Common myeloid progenitor, CD34-positive (primary cell): ENCODE results near the gene PRDM11.

Experiments
- CTCF ChIA-PET: fragments of 350-600 bp; sonication (Branson Sonifier 250); formaldehyde crosslinking; loops from one replicate; lab custom pipeline; 2021; ENCODE audit warnings: antibody characterized with exemption; lab: Charles Lee
- POLR2A ChIA-PET: fragments of 350-600 bp; sonication (Branson Sonifier 250); formaldehyde crosslinking; loops from one replicate; lab custom pipeline; 2021; ENCODE audit warnings: antibody characterized with exemption; lab: Charles Lee
- DNase-seq, 3 donors: peaks; one replicate each; pipeline versions ENCODE4 v3.0.0 to v3.0.0-alpha.2; 2013
- H3K27ac ChIP-seq, 2 experiments: 1 replicate in 1 of 2; 2 replicates in 1 of 2; pipeline ENCODE4 v1.7.0; 2013; ENCODE audit warnings: inconsistent platforms in 2 of 2, low read length in 2 of 2, mild to moderate bottlenecking in 2 of 2, low read depth in 1 of 2, moderate library complexity in 1 of 2; ENCODE audit not compliant: severe bottlenecking in 2 of 2, insufficient read depth in 1 of 2, poor library complexity in 1 of 2
- H3K27me3 ChIP-seq, 5 experiments: replicated peaks in 2 of 5; 1 replicate in 3 of 5; 2 replicates in 2 of 5; pipeline versions ENCODE4 v1.6.1 to v1.7.0; 2013; ENCODE audit warnings: low read length in 4 of 5, mild to moderate bottlenecking in 2 of 5, moderate library complexity in 2 of 5, inconsistent platforms in 1 of 5; ENCODE audit not compliant: insufficient read depth in 5 of 5, control insufficient read depth in 4 of 5
- H3K36me3 ChIP-seq, 4 experiments: 1 replicate in 2 of 4; 2 replicates in 2 of 4; pipeline versions ENCODE4 v1.6.1 to v1.7.0; 2013; ENCODE audit warnings: low read length in 3 of 4, control low read depth in 1 of 4, mild to moderate bottlenecking in 1 of 4; ENCODE audit not compliant: control insufficient read depth in 4 of 4, insufficient read depth in 4 of 4
- H3K4me1 ChIP-seq, 4 experiments: 1 replicate in 3 of 4; 2 replicates in 1 of 4; pipeline versions ENCODE4 v1.6.1 to v1.7.1; 2013; ENCODE audit warnings: low read length in 3 of 4, mild to moderate bottlenecking in 3 of 4, control low read depth in 1 of 4, inconsistent platforms in 1 of 4, moderate library complexity in 1 of 4; ENCODE audit not compliant: control insufficient read depth in 4 of 4, insufficient read depth in 4 of 4; ENCODE audit errors: control extremely low read depth in 1 of 4
- H3K4me3 ChIP-seq, 7 experiments: 1 replicate in 4 of 7; 2 replicates in 3 of 7; pipeline versions ENCODE4 v1.5.1 to v1.7.0; 2013; ENCODE audit warnings: mild to moderate bottlenecking in 7 of 7, low read length in 6 of 7, moderate library complexity in 6 of 7, inconsistent platforms in 2 of 7, low read depth in 2 of 7, control low read depth in 1 of 7; ENCODE audit not compliant: insufficient read depth in 4 of 7, control insufficient read depth in 1 of 7; ENCODE audit errors: extremely low read depth in 1 of 7
- H3K9me3 ChIP-seq, 5 experiments: 1 replicate in 4 of 5; 2 replicates in 1 of 5; pipeline versions ENCODE4 v1.6.1 to v1.7.1; 2013; ENCODE audit warnings: low read length in 4 of 5, mild to moderate bottlenecking in 2 of 5, inconsistent platforms in 1 of 5, low read depth in 1 of 5, moderate library complexity in 1 of 5; ENCODE audit not compliant: control insufficient read depth in 4 of 5, insufficient read depth in 2 of 5; ENCODE audit errors: control extremely low read depth in 1 of 5
- WGBS: methylation state at CpG from one replicate; pipeline ENCODE4 v1.1.5; 2013; ENCODE audit not compliant: insufficient coverage; 5-methylcytosine and 5-hydroxymethylcytosine counted together

Gene PRDM11

DNA sequence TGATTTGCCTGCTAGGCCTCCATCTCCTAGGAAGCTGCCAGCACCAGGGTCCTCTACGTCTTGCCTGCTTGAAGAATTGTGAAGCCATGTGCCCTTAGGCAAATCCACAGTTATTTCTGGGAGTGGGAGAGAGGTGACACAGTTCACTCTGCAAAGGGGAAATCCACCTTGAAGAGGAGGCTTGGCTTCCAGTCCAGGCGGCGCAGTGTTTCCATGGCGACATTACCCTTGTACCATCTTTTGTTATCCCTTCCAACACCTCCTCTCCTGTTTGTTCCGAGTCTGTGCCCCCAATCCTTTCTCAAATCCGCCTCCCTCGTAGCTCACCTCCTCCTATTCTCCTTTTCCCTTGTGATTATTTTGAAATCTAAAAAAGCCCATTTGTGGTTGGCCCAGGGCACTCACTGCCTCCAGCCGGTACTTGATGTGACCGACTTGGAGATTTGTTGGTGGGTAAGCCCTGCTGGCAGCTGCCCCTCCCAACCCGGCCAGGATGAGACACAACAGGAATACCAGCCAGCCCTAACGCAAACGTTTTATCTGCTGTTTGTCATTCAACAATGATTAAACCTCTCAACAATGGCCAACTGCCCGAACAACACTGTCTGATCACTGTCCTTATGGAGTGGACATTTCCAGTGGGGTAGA, 121.3 kb downstream of the PRDM11 start:
- Histone ChIP-seq H3K9me3 (no peaks in the 10 kb centered on the region), H3K4me3 (no peak overlapping the region), H3K27ac (no peak overlapping the region), H3K4me1 (no peaks in the 10 kb centered on the region), H3K36me3 (no peaks in the 10 kb centered on the region), H3K27me3 (peaks cover 0 to 27% (median 10%) of the 10 kb centered on the region in 5 experiments)
- 88% methylated on average over 12 of the region's 13 CpGs for WGBS
- POLR2A ChIA-PET, result no interaction called here
- CTCF ChIA-PET, result interaction anchor here (0.7 to 1.2 kb wide), 2 partner anchors 8 to 85 kb away, joined by 3 read pairs; no protein-coding TSS in a partner anchor
- DNase-seq, result no peak

DNA sequence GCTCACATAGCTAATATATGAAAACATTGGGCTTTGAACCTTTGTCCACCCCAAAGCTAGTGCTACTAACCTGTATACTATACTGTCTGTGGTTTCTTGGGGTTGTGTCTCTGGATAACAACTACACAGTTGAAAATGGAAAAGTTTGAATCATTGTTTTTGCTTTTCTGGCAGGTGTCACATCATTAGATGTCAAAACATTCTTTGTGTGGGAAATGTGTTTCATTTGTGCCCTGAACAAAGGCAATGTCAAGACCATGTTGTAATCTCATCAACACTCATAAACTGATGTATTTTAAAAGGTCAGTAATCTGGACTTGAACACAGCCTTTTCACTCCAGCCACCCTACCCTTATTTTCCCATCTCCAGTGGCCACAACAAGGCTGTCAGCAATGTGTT, 123.2 kb downstream of the PRDM11 start:
- no peaks in the 10 kb centered on the region for H3K36me3 ChIP-seq
- no peak for DNase-seq
- peaks cover 0 to under 1% (median 0%) of the 10 kb centered on the region in 4 experiments for H3K4me1 ChIP-seq
- H3K4me3 ChIP-seq, result no peak overlapping the region
- no peak overlapping the region for H3K27ac ChIP-seq
- POLR2A ChIA-PET, result no interaction called here
- no peaks in the 10 kb centered on the region for H3K9me3 ChIP-seq
- peaks cover 0 to 28% (median 10%) of the 10 kb centered on the region in 5 experiments for H3K27me3 ChIP-seq
- CTCF ChIA-PET, result no interaction called here

DNA sequence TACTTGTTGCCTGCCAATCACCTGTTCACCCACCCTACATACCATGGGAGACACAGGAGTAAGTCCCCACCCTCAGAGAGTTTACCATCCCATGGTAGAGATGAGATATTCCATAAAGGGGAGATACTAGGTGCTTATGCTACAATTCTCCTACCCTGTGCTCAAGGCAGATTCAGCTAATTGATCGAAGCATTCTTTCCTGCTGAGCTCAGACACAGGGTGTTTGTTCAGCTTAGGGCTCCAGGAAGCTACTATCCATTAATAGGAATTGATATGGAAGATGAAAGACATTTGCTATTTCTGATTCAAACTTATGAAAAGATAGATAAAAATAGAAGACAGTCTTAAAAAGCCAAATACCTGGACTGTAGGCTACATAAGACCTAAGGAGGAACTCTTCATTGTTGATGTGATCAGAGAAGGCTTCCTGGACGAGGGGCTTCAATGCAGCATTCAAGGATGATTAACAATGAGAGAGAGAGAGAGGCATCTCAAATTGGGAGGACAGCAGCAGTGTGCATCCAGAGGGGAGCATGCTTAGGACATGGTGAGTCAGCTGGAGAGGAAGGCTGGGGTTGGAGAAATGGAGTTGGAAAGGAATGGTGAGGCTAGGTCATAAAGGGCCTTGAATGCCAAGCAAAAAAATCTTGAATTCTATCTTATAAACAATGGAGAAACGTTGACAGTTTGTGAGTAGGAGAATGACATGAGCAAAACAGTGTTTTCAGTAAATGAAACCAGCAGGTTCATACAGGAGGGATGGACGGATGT, 124.7 kb downstream of the PRDM11 start:
- Histone ChIP-seq H3K27me3 (peaks cover 0 to 27% (median 10%) of the 10 kb centered on the region in 5 experiments), H3K4me1 (peaks cover 0 to 4% (median 0%) of the 10 kb centered on the region in 4 experiments), H3K4me3 (no peak overlapping the region), H3K36me3 (no peaks in the 10 kb centered on the region), H3K9me3 (no peaks in the 10 kb centered on the region), H3K27ac (no peak overlapping the region)
- WGBS, result 92% methylated on average over 2 of the region's 4 CpGs
- POLR2A ChIA-PET, result no interaction called here
- CTCF ChIA-PET, result interaction anchor here (0.7 kb wide), 1 partner anchor 11 kb away, joined by 3 read pairs; no protein-coding TSS in a partner anchor
- no peak for DNase-seq

DNA sequence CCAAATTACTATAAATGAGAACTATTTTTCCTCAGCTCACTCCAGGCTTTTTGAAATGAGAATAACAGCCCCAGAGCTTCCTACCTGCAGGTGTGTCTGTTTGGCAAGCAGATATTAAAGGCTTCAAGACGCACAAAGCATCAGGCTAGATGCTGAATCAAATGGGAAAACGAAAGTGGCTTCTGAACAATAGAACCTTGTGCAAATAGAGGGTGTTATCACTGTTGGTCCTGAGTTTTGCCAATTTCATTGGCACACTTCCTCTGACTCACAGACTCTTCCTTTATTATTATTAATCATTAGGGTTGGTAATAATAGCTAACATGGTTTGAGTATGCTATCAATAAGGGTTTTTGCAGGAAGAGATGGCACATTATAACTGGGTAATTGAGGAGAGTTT, 126.3 kb downstream of the PRDM11 start:
- Histone ChIP-seq H3K36me3 (no peaks in the 10 kb centered on the region), H3K9me3 (no peaks in the 10 kb centered on the region), H3K27me3 (peaks cover 0 to 28% (median 10%) of the 10 kb centered on the region in 5 experiments), H3K27ac (no peak overlapping the region), H3K4me3 (no peak overlapping the region), H3K4me1 (peaks cover 0 to 4% (median 0%) of the 10 kb centered on the region in 4 experiments)
- 100% methylated on average over 1 of the region's 2 CpGs for WGBS
- ChIA-PET CTCF (interaction anchor here (1.2 kb wide), 1 partner anchor 8 kb away, joined by 3 read pairs; no protein-coding TSS in a partner anchor), POLR2A (no interaction called here)
- no peak for DNase-seq

DNA sequence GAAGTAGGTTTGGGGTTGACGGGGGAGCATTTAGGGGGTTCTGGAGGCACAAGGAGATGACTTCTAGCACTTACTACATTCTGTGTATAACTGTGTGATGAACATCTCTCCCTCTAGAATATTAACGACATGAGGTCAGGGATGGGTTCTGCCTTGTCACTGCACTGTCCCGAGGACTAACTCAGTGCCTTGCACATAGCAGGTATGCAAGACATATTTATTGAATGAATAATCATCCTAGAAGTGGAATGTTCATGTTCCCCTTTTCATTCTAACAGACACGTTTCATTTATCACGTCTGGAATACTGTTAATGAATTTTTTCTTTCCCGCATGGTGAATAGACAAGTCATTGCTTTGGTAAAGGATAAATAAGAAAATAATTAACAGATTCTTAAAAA, 127.1 kb downstream of the PRDM11 start:
- no peaks in the 10 kb centered on the region for H3K36me3 ChIP-seq
- 90% methylated on average over 2 of the region's 6 CpGs for WGBS
- POLR2A ChIA-PET, result no interaction called here
- H3K9me3 ChIP-seq, result no peaks in the 10 kb centered on the region
- peaks cover 0 to 4% (median 0%) of the 10 kb centered on the region in 4 experiments for H3K4me1 ChIP-seq
- H3K4me3 ChIP-seq, result no peak overlapping the region
- H3K27ac ChIP-seq, result no peak overlapping the region
- peaks cover 0 to 23% (median 10%) of the 10 kb centered on the region in 5 experiments for H3K27me3 ChIP-seq
- no peak for DNase-seq
- CTCF ChIA-PET, result interaction anchor here (1.2 kb wide), 1 partner anchor 9 kb away, joined by 3 read pairs; no protein-coding TSS in a partner anchor

DNA sequence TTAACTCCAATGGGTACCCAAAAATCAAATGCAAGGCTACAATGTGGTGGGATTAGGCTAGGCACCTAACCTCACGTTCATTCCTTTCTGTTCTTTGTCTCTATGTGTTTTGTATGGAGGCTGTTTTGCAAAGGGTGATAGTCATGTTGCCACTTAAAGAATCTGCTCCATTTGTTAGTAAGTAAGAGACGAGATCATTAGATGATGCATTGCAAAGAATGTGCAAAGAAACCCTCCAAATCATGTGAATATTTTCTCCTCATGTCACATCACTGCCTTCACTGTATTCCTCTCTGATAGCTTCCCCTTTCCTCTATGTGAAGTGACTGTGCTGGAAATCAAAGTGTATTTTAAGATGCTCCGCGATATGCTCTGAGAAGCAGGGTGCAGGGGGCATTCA, 127.8 kb downstream of the PRDM11 start:
- Histone ChIP-seq H3K4me1 (peaks cover 0 to 4% (median 0%) of the 10 kb centered on the region in 4 experiments), H3K27ac (no peak overlapping the region), H3K4me3 (no peak overlapping the region), H3K36me3 (no peaks in the 10 kb centered on the region), H3K9me3 (peaks cover 0 to 2% (median 0%) of the 10 kb centered on the region in 5 experiments), H3K27me3 (peaks cover 0 to 16% (median 8%) of the 10 kb centered on the region in 5 experiments)
- DNase-seq, result peak in 1 of 3 donors; percentile 16
- WGBS, result no CpG with 5 or more reads among the region's 4 CpGs
- ChIA-PET POLR2A (no interaction called here), CTCF (no interaction called here)

DNA sequence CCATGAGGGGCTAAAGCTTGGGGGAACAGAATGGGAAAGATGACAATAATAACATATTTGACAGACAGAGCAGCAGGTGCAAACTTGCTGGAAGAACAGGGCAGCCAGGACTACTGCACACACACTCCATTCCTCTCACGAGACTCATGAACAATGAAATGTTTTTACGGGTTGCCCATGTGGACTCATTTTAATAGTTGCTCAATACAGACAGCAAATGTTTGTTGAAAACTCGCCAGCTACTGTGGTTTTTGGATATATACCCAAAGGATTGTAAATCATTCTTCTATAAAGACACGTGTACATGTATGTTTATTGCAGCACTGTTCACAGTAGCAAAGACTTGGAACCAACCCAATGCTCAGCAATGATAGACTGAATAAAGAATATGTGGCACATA, 129.4 kb downstream of the PRDM11 start:
- WGBS, result 75% methylated on average over 2 of the region's 4 CpGs
- Histone ChIP-seq H3K27ac (no peak overlapping the region), H3K36me3 (no peaks in the 10 kb centered on the region), H3K27me3 (peaks cover 0 to 9% (median 4%) of the 10 kb centered on the region in 5 experiments), H3K4me3 (no peak overlapping the region), H3K9me3 (peaks cover 0 to 4% (median 2%) of the 10 kb centered on the region in 5 experiments), H3K4me1 (peaks cover 0 to 5% (median 0%) of the 10 kb centered on the region in 4 experiments)
- ChIA-PET POLR2A (no interaction called here), CTCF (interaction anchor here (0.9 to 1.7 kb wide), 2 partner anchors 16 to 168 kb away, joined by 4 read pairs; no protein-coding TSS in a partner anchor)
- DNase-seq, result no peak
